Measurements from ENCODE around the gene HP1BP3.
"Not testable (repeated sequence)": the region's sequence is repeated elsewhere in the genome, so short reads cannot be mapped to it uniquely, and the experiment has no call there.

The HP1BP3 gene

DNA sequence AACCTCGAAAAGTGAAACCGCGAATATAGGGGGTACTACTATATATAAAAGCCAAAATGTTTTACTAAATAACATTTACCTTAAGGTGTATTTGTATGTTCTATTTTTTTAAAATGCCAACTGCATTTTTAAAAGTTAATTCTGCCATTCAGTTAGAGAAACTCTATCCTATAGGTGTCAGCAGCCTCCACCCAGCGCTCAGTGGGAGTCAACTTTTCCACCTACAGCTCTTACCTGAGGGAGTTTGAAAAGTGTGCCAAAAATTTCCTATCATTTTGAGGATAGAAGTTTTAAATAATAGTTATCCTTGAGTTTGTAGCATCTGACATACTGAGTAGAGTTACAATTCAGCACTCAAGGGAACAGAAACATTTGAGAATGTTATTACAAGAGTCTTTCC lies 6.1 kb upstream of the HP1BP3 start:
- H3K36me3 ChIP-seq (ENCODE audit: control insufficient read depth, insufficient read depth, low read length), result no peaks in the 10 kb centered on the region
- peaks cover 4% of the 10 kb centered on the region for H3K4me1 ChIP-seq (ENCODE audit: control insufficient read depth, insufficient read depth, low read length)
- H3K4me3 ChIP-seq (ENCODE audit: low read length), result no peak overlapping the region
- H3K9ac ChIP-seq (ENCODE audit: low read length), result no peak overlapping the region
- H3K9me3 ChIP-seq (ENCODE audit: control insufficient read depth, low read length), result no peaks in the 10 kb centered on the region
- H3K27me3 ChIP-seq (ENCODE audit: control insufficient read depth, insufficient read depth, low read length), result no peaks in the 10 kb centered on the region

DNA sequence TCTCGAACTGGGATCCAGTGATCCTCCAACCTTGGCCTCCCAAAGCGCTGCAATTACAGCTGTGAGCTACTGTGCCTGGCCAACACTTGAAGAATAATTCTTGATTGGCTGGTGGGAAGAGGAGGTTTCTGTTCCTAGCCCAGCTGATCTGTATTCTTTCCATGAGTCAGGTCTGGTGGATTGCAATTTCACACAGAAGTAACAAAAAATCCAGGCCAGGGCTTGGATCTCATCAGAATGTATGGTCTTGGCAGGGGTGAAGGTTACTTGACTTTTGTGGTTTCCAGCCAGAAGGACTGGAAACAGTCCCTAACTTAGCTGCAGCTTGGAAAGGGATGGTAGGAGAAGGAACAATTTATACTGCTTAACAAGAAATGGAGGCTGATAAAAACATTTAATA lies 5.1 kb upstream of the HP1BP3 start:
- H3K9ac ChIP-seq (ENCODE audit: low read length), result no peak overlapping the region

DNA sequence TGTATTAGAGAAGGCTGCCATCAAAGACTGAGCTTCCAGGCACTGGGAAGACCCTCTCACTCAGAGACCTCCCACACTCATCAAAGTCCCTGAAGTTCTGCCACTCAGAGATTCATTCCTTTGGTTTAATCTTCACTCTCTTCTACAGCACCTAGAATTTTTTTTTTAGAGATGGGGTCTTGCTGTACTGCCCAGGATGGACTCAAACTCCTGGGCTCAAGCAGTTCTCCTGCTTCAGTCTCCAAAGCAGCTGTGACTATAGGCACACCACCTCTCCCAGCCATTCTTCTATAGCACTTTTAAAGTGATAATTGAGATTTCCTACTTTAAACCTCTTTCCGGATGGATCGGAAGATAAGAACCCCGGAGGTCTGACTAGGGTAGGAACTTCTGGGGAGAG lies 3.7 kb upstream of the HP1BP3 start:
- H3K9me3 ChIP-seq (ENCODE audit: control insufficient read depth, low read length), result no peaks in the 10 kb centered on the region

More for the DNA sequence above, 5.1 kb upstream of the HP1BP3 start:
- no peaks in the 10 kb centered on the region for H3K27me3 ChIP-seq (ENCODE audit: control insufficient read depth, insufficient read depth, low read length)
- H3K4me1 ChIP-seq (ENCODE audit: control insufficient read depth, insufficient read depth, low read length), result peaks cover 8% of the 10 kb centered on the region
- no peak overlapping the region for H3K4me3 ChIP-seq (ENCODE audit: low read length)
- no peaks in the 10 kb centered on the region for H3K9me3 ChIP-seq (ENCODE audit: control insufficient read depth, low read length)
- H3K36me3 ChIP-seq (ENCODE audit: control insufficient read depth, insufficient read depth, low read length), result no peaks in the 10 kb centered on the region

DNA sequence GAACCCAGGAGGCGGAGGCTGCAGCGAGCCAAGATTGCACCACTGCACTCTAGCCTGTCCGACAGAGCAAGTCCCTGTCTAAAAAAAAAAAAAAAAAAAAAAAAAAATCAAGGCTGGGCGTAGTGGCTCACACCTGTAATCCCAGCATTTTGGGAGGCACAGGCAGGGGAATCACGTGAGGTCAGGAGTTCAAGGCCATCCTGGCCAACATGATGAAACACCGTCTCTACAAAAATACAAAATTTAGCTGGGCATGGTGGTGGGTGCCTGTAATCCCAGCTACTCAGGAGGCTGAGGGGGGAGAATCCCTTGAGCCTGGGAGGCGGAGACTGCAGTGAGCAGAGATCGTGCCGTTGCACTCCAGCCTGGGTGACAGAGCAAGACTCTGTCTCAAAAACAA lies 2.5 kb upstream of the HP1BP3 start:
- H3K4me3 ChIP-seq (ENCODE audit: low read length); H3K9me3 ChIP-seq (ENCODE audit: control insufficient read depth, low read length); H3K27me3 ChIP-seq (ENCODE audit: control insufficient read depth, insufficient read depth, low read length); H3K36me3 ChIP-seq (ENCODE audit: control insufficient read depth, insufficient read depth, low read length); H3K9ac ChIP-seq (ENCODE audit: low read length): not testable (repeated sequence)
- peaks cover 13% of the 10 kb centered on the region for H3K4me1 ChIP-seq (ENCODE audit: control insufficient read depth, insufficient read depth, low read length)

More for the DNA sequence above, 3.7 kb upstream of the HP1BP3 start:
- Histone ChIP-seq H3K27me3 (ENCODE audit: control insufficient read depth, insufficient read depth, low read length) (no peaks in the 10 kb centered on the region), H3K4me1 (ENCODE audit: control insufficient read depth, insufficient read depth, low read length) (peaks cover 8% of the 10 kb centered on the region), H3K4me3 (ENCODE audit: low read length) (no peak overlapping the region), H3K9ac (ENCODE audit: low read length) (no peak overlapping the region), H3K36me3 (ENCODE audit: control insufficient read depth, insufficient read depth, low read length) (no peaks in the 10 kb centered on the region)

DNA sequence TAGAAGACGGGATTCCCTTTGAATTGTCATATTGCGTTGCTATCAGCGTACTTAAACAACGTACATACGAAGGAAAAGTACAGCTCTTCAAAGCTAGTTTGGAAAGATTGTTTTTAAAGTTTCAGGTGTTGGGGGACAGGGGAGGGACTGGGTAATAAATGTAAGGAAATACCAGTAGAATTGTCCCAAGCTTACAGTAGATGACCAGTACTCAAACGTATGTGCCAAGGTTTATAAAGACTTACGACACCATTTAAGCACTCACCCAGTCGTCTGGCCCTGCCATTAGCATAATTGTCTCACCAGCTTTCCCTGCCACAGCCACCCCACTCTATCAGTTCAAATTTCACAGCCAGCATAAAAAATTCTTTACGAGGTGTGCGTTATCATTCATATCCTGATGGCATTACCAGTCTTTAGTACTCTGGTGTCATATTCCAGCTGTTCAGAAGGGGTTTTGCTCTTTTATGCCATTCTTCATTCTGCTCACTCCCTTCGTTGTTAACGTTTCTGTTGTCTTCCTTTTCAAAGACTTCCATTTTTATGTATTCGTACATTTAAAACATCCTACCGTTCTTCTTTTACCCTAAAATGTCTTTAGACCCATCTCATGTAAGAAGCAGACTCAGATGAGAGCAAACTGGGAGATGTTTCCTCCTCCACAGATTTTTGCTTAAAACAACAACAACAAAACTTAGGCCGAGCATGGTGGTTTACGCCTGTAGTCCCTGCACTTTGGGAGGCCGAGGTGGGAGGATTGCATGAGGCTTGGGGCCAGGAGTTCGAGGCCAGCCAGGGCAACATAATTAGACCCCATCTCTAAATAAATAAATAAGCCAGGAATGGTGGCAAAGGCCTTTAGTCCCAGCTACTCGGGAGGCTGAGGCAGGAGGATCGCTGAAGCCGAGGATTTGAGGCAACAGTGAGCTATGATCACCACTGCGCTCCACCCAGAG lies 1.0 kb upstream of the HP1BP3 start:
- no peaks in the 10 kb centered on the region for H3K36me3 ChIP-seq (ENCODE audit: control insufficient read depth, insufficient read depth, low read length)
- H3K4me1 ChIP-seq (ENCODE audit: control insufficient read depth, insufficient read depth, low read length), result peaks cover 21% of the 10 kb centered on the region
- peak overlapping the region; percentile 67 for H3K4me3 ChIP-seq (ENCODE audit: low read length)
- no peaks in the 10 kb centered on the region for H3K27me3 ChIP-seq (ENCODE audit: control insufficient read depth, insufficient read depth, low read length)
- H3K9ac ChIP-seq (ENCODE audit: low read length), result peak overlapping the region; percentile 95
- no peaks in the 10 kb centered on the region for H3K9me3 ChIP-seq (ENCODE audit: control insufficient read depth, low read length)

DNA sequence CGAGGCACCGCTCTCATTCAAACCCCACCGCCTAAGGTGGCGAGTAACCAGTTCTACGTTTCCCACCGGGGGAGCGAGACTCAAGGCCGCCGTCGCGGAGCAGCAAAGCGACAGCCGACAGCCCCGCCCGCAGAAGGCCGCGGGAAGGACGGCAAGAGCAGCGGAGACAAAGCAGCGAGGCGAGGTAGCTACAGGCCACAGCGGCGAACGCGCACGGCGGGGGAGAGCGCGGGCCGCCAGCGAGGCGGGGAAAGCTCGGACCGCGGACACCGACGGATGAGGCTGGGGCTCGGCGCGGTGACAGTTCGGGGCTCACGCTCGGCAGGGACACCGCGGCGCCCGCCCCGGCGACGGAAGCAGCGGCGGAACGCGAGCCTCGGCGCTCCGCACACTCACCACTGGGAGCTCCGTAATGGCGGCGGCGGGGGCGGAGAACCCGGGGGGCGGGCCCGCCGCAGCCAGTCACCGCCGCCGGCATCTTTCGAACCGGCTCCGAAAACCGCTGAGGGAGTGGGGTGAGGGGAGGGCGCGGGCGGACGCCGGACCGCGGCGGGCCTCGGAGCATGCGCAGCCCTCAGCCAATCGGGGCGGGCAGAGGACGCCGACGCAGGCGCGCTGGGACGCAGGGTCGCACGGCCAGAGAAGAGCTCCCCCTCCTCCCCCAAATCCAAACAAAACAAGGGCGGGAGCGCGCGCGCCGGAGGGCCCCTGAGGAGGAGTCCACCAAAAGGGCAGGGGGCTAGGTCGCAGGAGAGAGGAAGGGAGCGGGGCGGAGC lies 666 bp downstream of the HP1BP3 start:
- peak overlapping the region; percentile 31 for H3K4me3 ChIP-seq (ENCODE audit: low read length)
- H3K9ac ChIP-seq (ENCODE audit: low read length), result peak overlapping the region; percentile 89
- peaks cover 21% of the 10 kb centered on the region for H3K4me1 ChIP-seq (ENCODE audit: control insufficient read depth, insufficient read depth, low read length)
- no peaks in the 10 kb centered on the region for H3K27me3 ChIP-seq (ENCODE audit: control insufficient read depth, insufficient read depth, low read length)
- H3K9me3 ChIP-seq (ENCODE audit: control insufficient read depth, low read length), result no peaks in the 10 kb centered on the region
- no peaks in the 10 kb centered on the region for H3K36me3 ChIP-seq (ENCODE audit: control insufficient read depth, insufficient read depth, low read length)

DNA sequence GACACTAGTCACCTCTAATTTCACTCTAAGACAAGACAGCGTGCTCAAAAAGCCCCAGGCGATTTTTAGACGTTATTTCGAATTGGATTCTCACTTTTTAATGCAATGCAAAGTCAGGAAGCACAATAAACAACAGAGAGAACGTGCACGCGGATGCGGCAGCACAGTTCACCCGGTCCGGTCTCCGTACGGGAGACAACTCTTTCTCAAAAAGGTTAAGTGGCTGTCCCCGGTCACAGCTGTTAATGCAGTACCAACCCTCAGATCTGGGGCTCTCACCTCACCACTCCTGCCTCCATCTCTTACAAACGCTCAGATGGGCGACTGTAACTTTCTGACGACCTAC lies 1.2 kb downstream of the HP1BP3 start:
- no peaks in the 10 kb centered on the region for H3K36me3 ChIP-seq (ENCODE audit: control insufficient read depth, insufficient read depth, low read length)
- no peaks in the 10 kb centered on the region for H3K27me3 ChIP-seq (ENCODE audit: control insufficient read depth, insufficient read depth, low read length)
- peak overlapping the region; percentile 89 for H3K9ac ChIP-seq (ENCODE audit: low read length)
- peaks cover 21% of the 10 kb centered on the region for H3K4me1 ChIP-seq (ENCODE audit: control insufficient read depth, insufficient read depth, low read length)
- no peaks in the 10 kb centered on the region for H3K9me3 ChIP-seq (ENCODE audit: control insufficient read depth, low read length)
- H3K4me3 ChIP-seq (ENCODE audit: low read length), result peak overlapping the region; percentile 31

DNA sequence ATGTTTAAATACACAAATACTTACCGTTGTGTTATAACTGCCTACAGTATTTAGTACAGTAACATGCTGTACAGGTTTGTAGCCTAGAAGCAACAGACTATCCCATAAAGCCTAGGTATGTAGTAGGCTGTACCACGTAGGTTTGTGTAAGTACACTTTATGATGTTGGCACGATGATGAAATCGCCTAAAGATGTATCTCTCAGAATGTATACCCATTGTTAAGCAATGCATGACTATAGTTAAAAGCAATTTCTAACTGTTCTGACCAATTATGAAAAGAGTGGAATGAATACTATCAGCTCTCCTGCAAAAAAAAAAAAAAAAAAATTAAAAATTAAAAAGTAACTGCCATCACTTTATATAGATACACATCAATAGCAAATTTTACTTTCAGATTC lies 11.4 kb downstream of the HP1BP3 start:
- Histone ChIP-seq H3K9me3 (ENCODE audit: control insufficient read depth, low read length) (no peaks in the 10 kb centered on the region), H3K4me1 (ENCODE audit: control insufficient read depth, insufficient read depth, low read length) (no peaks in the 10 kb centered on the region), H3K27me3 (ENCODE audit: control insufficient read depth, insufficient read depth, low read length) (no peaks in the 10 kb centered on the region), H3K4me3 (ENCODE audit: low read length) (no peak overlapping the region), H3K9ac (ENCODE audit: low read length) (no peak overlapping the region), H3K36me3 (ENCODE audit: control insufficient read depth, insufficient read depth, low read length) (peaks cover 4% of the 10 kb centered on the region)

DNA sequence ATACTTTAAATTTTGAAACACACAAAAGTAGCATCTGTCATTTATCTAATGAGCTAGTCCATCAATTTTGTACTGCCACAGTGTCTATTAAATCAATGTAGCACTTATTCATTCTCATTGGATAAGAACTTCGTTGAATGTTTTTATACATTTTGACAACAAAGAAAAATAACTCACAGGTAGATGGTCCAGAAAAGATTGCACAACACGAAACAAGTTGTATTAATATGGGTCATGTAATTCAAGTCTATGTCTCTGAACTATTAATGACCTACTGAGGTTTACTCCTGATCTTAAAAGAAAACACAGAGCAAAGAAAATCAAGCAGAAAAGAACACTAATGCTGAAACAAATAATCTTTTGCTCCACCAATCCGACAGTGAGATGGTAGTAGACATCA lies 15.3 kb downstream of the HP1BP3 start:
- Histone ChIP-seq H3K36me3 (ENCODE audit: control insufficient read depth, insufficient read depth, low read length) (peaks cover 19% of the 10 kb centered on the region), H3K27me3 (ENCODE audit: control insufficient read depth, insufficient read depth, low read length) (no peaks in the 10 kb centered on the region), H3K9ac (ENCODE audit: low read length) (no peak overlapping the region), H3K4me1 (ENCODE audit: control insufficient read depth, insufficient read depth, low read length) (no peaks in the 10 kb centered on the region), H3K9me3 (ENCODE audit: control insufficient read depth, low read length) (no peaks in the 10 kb centered on the region), H3K4me3 (ENCODE audit: low read length) (no peak overlapping the region)

DNA sequence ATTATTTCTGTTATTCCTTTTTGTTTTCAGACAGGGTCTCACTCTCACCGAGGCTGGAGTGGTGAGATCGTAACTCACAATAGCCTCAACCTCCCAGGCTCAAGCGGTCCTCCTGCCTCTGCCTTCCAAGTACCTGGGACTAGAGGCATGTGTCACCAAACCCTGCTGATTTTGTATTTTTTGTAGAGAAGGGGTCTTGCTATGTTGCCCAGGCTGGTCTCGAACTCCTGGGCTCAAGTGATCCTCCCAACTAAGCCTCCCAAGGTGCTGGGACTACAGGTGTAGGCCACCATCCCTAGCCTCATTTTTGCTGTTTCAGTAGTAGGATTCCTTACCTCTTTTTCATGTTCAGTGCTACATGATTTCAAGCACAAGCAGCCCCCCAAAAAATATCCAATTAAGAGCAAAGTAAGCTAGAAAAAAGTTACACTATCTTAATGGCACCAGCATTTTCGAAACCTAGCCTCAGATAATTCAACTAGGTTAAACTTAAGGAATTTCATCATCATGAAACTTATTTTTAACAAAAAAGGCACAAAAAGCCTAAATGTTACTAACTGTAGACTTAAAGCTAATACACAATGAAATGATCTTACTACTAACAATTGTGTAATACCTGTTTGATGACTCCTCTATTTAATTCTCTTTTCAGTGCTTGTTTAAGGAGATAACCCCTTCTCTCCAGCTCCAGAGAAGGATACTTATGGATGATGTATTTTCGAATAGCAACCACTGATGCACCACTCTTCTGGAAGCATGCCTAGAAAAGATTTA lies 16.6 kb downstream of the HP1BP3 start:
- Histone ChIP-seq H3K4me1 (ENCODE audit: control insufficient read depth, insufficient read depth, low read length) (no peaks in the 10 kb centered on the region), H3K9me3 (ENCODE audit: control insufficient read depth, low read length) (no peaks in the 10 kb centered on the region), H3K36me3 (ENCODE audit: control insufficient read depth, insufficient read depth, low read length) (peaks cover 16% of the 10 kb centered on the region), H3K9ac (ENCODE audit: low read length) (no peak overlapping the region), H3K27me3 (ENCODE audit: control insufficient read depth, insufficient read depth, low read length) (no peaks in the 10 kb centered on the region), H3K4me3 (ENCODE audit: low read length) (no peak overlapping the region)

DNA sequence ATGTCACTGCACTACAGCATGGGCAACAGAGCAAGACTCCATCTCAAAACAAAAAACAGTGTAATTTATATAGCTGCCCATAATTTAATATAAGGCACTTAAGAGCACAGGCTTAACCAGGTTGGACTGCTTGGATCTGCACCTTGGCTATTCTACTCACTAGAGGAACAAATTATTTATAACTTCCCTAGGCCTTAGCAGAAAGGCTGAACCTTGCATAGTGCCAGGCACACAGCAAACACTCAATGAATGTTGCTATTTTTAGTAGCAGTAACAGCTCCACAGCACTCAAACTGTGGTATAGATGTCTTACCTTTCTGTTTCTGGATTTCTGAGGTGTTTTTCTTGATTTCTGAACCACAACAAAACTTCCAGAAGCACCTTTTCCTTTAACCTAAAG lies 19.8 kb downstream of the HP1BP3 start:
- Histone ChIP-seq H3K4me1 (ENCODE audit: control insufficient read depth, insufficient read depth, low read length) (no peaks in the 10 kb centered on the region), H3K9ac (ENCODE audit: low read length) (no peak overlapping the region), H3K9me3 (ENCODE audit: control insufficient read depth, low read length) (no peaks in the 10 kb centered on the region), H3K36me3 (ENCODE audit: control insufficient read depth, insufficient read depth, low read length) (peaks cover 25% of the 10 kb centered on the region), H3K27me3 (ENCODE audit: control insufficient read depth, insufficient read depth, low read length) (no peaks in the 10 kb centered on the region), H3K4me3 (ENCODE audit: low read length) (no peak overlapping the region)

DNA sequence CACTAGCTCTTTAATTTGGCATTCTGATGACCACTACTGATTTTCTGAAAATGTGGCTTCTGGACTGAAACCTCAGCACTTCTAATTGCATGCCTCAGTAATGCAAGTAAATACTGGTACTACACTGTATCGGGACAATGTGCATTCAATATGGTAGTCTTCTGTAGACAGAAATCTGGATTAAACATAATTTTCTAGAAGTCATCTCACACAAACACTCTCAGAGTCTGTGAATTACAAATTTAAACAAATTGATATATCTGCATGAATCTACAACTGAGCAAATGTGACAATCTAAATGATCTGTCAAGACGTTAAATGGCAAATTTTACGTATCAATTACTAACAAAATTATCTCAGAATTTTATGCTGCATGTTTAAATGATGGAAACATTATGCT lies 23.7 kb downstream of the HP1BP3 start:
- H3K4me1 ChIP-seq (ENCODE audit: control insufficient read depth, insufficient read depth, low read length), result no peaks in the 10 kb centered on the region
- H3K4me3 ChIP-seq (ENCODE audit: low read length), result no peak overlapping the region
- H3K9ac ChIP-seq (ENCODE audit: low read length), result no peak overlapping the region
- H3K9me3 ChIP-seq (ENCODE audit: control insufficient read depth, low read length), result no peaks in the 10 kb centered on the region
- H3K36me3 ChIP-seq (ENCODE audit: control insufficient read depth, insufficient read depth, low read length), result peaks cover 20% of the 10 kb centered on the region
- no peaks in the 10 kb centered on the region for H3K27me3 ChIP-seq (ENCODE audit: control insufficient read depth, insufficient read depth, low read length)

All from mucosa of stomach (tissue), 1 donor.